Posterior vena cava (tissue), 2 donors: ENCODE data around the gene SMG5. TPM values are rescaled to one million over a fixed set of nuclear protein-coding genes. Genes with fewer than 3 reads are reported as not detected.
A peak's percentile ranks its signal among the peaks of the same experiment; 100 is the strongest.

Experiments
- DNase-seq: peaks from one replicate; pipeline ENCODE4 v3.0.0-alpha.2; 2020; ENCODE audit warnings: low spot score
- intact Hi-C, 2 donors: fragments of 100-400 bp; cut with DNase I; formaldehyde crosslinking; loops; one replicate each; pipeline versions ENCODE4 v1.14.1 to v1.14.2; 2022 to 2023
- total RNA-seq, 2 donors: library from RNA; stranded (reverse); fragmentation: NEBNext Ultra II Directional; extraction: Animal tissue kit (Norgen Biotek cat#: 25700); gene quantifications; one replicate each; pipeline ENCODE4 v1.2.1, GENCODE V29; 2021
- donor health status: DM: yes; HTN: yes; CAD: no.
- donor health status: DM: yes; HTN: yes; CAD: no.

SMG5 gene
- total RNA-seq, 2 donors from 2014 or later, result 44.0 to 50.9 TPM

DNA sequence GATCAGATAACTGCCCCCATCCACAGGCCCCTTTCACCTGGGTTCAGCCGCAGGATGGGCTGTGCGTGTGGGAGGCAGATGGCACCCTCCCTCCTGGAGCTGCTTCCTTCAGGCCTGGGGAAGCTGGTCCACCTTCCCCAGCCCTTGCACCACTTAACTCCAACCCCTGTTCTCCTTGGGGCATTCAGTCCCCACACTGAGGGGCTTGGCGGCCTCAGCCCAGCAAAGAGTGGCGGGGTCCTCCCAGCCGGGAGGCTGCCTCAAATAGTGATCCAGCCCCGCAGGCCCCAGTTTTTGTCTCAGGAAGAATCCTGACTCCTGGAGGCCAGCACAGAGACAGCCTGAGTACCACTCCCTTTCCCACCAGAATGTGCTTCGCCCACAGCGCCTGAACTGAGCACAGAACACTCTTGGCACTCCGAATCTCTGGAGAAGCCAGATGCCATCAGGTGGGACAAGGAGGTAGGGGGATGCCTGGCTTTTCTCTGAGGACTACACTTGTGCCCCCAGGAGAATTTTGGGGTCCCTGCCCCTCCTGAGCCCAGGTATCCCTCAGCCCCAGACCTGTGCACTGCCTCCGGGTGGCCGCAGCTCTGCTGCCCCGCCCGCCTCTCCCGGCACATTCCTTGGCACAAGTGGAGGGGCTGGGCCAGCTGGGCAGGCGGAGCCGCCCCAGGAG lies 35.7 kb downstream of the SMG5 start:
- intact Hi-C loops, result no loop called here
- peak; percentile 86 for DNase-seq

DNA sequence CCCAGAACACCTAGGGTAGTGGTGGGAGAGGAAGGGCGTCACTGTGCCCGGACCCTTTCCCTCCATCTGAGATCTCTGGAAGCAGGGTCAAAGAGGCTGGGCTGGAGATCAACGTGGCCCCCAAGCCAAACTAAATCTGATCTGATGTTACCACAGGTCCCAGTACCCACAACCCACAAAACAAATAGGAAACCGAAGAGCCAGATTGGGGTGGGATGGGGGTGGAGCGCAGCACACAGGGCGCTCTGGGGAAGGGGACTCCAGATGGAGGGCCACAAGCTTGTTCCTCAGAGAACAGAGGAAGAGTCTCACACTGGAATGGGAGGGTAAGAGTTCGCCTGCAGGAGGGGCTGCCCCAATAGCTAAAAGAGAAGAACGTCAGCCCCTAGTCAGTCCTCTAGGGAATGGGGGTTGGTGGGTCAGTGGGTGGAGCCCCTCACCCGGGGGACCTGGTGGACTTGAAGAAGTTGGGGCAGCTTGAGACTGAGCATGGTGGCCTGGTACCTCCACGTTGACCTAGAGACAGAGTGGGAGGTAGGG lies 36.3 kb downstream of the SMG5 start:
- no peak for DNase-seq
- intact Hi-C loops, result no loop called here

DNA sequence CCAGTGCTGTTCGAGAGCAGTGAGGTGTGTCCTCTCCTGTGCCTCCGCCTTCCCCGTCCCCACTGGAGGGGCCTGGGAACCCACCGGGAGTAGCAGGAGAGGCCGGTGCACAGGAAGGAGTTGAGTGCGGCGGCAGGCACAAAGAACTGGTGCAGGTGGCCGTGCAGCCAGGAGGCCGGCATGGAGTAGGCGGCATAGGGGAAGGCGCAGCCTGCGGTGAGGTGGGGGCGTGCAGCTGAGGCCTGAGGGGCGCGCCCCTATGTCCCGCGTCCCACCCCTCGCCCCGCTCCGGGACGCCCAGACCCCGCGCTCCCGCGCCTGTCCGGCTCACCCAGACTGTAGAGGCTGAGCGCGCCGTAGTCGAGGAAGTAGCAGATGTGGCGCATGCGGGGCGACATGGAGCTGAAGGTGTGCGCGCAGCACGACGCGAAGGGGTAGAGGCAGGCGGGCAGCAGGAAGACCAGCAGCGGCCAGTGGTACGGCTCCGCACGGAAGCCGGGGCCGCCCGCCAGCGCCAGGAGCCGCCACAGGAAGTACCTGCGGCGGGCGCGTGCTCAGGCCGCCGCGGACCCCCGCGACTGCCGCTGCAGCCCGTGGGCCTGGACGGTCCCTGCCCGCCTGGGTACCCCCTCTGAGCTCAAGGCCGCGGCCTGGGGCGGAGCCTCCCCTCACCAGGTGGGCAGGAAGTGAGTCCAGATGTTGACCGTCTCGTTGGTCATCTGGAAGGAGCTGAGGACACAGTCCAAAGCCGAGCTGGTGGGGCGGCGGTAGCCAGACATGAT lies 37.0 kb downstream of the SMG5 start:
- no peak for DNase-seq
- intact Hi-C loops, result no loop called here

DNA sequence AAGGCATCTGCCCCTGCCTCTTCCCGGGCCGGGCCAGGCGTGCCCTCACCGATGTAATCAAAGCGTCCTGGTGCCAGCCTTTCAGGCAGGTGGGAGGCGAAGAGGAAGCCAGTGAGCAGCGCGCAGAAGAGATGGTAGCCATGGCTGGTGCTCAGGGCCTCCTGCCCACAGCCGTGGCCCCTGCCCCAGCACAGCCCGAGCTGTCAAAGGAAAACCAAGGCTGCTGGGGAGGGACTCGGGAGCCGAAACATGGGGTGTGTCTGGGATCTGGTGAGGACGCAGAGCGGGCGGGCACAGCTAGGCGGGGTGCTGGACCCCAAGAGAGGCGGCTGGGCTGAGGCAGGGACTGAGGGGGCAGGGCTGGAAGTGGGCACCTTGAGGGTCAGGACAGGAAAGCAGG lies 37.9 kb downstream of the SMG5 start:
- intact Hi-C loops, result no loop called here
- no peak for DNase-seq

DNA sequence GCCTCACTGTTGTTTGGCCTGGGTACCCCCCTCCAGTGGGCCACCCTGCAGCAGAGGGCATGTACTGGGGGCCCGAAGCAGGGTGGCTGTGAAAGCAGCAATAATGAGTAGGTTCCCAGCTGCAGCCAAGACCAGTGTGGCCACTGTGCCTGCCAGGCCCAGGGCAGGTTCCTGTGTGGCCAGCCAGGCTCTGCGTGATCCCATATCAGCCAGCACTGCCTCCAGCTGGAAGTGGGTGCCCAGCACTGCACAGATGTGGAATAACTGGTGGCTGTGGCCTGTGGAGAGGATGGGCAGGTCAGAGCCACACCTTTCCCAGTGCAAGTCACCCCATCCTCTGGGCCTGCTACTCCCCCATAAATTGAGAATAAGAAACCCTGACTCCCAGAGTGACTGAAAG lies 38.5 kb downstream of the SMG5 start:
- DNase-seq, result no peak
- intact Hi-C loops, result no loop called here

DNA sequence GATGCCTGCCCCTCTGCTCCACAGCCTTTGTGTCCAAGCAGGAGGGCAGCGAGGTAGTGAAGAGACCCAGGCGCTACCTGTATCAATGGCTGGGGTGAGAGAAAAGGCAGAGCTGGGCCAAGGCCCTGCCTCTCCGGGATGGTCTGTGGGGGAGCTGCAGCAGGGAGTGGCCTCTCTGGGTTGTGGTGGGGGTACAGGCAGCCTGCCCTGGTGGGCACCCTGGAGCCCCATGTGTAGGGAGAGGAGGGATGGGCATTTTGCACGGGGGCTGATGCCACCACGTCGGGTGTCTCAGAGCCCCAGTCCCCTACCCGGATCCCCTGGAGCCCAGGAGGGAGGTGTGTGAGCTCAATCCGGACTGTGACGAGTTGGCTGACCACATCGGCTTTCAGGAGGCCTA lies 39.9 kb downstream of the SMG5 start:
- DNase-seq, result no peak
- intact Hi-C loops, result no loop called here

DNA sequence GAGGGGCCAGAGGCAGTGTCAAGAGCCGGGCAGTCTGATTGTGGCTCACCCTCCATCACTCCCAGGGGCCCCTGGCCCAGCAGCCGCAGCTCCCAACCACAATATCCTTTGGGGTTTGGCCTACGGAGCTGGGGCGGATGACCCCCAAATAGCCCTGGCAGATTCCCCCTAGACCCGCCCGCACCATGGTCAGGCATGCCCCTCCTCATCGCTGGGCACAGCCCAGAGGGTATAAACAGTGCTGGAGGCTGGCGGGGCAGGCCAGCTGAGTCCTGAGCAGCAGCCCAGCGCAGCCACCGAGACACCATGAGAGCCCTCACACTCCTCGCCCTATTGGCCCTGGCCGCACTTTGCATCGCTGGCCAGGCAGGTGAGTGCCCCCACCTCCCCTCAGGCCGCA lies 40.7 kb downstream of the SMG5 start, which contains the start of gene BGLAP:
Gene BGLAP, plus strand, starts transcription at position 259 of the 400 bp plus-strand sequence. Its CDS starts 48 bp downstream, at position 307.
- intact Hi-C loops, result no loop called here
- no peak for DNase-seq

DNA sequence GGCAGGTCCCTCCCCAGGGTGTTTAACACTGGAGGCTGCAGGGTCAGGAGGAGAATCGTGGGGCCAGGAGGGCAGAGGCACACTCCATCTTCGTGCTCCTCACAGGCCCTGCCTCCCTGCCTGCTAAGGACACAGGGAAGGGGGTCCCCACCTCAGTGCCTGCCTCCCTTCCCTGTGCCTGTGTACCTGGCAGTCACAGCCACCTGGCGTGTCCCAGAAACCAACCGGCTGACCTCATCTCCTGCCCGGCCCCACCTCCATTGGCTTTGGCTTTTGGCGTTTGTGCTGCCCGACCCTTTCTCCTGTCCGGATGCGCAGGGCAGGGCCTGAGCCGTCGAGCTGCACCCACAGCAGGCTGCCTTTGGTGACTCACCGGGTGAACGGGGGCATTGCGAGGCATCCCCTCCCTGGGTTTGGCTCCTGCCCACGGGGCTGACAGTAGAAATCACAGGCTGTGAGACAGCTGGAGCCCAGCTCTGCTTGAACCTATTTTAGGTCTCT lies 41.3 kb downstream of the SMG5 start:
- intact Hi-C loops, result no loop called here
- no peak for DNase-seq

DNA sequence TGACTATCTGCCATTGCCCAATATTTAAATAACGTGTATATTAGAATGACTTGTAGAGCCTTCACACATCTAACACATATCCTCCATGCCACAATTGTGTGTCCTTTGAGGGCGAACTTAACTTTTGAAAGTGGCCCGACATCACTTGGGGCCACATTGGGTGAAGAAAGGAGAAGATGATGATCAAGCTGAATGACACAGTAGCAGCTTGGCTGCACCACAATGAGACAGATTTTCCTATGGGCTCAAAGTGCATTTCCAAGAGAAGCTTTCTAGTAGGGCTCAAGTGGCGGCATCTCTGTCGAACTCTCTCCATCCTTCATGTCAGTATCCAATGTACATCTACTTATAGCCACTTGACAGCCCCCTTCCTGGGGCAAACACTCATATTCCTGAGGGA lies 44.4 kb downstream of the SMG5 start:
- no peak for DNase-seq
- intact Hi-C loops, result no loop called here

DNA sequence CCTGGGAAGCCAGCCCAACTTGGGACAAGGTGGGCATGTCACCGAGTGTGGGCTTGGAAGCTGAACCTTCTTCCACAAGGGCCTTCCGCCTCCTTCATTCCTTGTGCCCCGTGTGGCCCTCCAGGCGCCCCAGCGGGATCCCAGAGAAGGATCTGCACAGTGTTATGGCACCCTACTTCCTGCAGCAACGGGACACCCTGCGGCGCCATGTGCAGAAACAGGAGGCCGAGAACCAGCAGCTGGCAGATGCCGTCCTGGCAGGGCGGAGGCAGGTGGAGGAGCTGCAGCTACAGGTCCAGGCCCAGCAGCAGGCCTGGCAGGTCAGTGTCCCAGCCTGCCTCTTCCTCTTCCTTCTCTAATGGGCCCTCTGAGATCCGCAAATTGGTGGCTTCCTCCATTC lies 46.5 kb downstream of the SMG5 start:
- intact Hi-C loops, result no loop called here
- no peak for DNase-seq

DNA sequence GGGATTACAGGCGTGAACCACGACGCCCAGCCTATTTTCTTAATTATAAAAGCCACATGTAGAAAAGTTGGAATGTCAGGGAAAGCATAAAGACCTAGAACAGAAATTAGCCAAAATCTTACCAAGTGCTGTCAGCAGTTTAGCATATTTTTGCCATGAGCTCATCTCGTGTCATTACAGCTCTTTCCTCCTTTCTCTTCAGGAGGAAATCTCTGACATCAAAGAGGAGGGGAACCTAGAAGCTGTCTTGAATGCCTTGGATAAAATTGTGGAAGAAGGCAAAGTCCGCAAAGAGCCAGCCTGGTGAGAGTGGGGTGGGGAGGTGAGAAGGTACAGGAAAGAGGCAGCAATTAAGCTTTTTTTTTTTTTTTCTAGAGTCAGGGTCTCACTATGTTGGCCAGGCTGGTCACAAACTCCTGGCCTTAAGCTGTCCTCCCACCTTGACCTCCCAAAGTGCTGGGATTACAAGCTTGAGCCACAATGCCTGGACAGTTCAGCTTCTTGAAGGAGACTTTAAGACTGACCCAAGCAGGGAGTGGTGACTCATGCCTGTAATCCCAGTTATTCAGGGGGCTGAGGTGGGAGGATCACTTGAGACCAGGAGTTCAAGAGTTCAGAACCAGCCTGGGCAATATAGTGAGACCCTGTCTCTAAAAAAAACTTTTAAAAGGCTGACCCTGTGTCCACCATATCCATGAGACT lies 49.0 kb downstream of the SMG5 start:
- no peak for DNase-seq
- intact Hi-C loops, result no loop called here

DNA sequence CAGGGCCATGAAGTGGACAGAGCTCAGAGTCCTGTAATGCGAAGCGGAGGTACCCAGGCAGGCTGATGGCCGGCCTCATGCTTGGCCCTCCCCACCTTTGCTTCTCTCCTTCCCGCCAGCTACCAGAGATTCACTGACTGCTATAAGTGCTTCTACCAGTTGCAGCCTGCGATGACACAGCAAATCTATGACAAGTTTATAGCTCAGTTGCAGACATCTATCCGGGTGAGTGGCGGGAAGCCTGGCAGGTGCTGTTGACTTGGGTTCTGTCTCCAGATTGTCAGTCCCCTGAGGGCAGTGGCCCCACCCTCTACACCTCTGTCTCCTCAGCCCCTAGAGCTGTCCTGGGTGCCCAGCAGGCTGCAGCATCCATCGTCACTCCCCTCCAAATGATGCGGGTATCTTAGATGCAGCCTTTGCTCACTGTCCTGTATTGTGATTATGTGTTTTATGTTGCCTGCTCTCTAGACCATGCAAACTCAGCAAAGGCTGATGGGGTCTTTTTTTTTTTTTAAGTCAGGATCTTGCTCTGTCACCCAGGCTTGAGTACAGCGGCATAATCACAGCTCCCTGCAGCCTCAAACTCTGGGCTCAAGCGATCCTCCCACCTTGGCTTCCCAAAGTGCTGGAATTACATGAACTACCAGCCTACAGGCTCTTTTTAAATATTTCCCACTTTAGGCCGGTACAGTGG lies 50.3 kb downstream of the SMG5 start:
- intact Hi-C loops, result no loop called here
- no peak for DNase-seq

DNA sequence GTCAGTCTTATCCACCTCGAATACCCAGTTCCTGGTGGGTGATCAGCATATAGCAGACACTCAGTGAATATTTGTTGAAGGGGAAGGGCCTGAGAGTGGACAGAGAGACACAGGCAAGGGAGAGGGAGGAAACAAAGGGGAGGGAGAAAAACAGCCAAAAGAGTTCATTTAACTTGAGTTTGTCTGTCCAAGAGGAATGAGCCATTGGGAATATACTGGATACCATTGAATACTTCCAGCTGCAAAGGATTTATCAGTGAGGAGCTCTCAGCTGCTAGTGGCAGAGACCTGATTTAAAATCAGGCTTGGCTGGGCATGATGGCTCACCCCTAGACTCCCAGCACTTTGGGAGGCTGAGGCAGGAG lies 52.2 kb downstream of the SMG5 start:
- DNase-seq, result no peak
- intact Hi-C loops, result no loop called here

DNA sequence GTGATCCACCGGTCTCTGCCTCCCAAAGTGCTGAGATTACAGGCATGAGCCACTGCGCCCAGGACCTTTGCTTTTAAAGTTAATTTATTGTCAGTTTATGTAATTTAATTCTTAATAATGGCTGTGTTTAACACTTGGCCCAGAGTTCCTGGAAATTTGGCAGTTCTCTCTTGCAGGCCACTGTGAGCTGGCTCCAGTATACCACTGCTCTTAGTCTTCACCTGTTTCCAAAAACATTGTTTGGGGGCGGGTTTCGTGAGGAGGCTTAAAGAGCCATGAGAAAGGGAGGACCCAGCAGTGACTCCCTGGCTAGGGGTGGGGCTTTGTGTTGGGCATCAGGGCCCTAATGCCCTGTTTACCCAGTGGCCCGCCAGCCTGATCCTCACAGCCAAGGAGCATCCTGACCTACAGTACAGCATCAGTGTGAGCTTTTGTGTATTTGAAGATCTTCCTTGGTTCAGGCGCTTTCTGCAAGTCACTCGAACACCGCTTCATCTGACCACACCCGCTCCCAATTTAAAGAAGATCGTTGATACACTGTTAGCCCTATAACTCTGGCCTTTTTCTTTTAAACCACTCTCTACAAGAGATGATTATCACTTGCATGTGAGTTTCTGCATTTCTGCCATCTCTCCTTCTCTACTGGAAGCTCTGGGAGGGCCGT lies 52.7 kb downstream of the SMG5 start:
- DNase-seq, result no peak
- intact Hi-C loops, result loop anchor here in 1 of 2 donors (5.0 kb wide), 1 partner anchor 138 kb away; no protein-coding TSS in a partner anchor

DNA sequence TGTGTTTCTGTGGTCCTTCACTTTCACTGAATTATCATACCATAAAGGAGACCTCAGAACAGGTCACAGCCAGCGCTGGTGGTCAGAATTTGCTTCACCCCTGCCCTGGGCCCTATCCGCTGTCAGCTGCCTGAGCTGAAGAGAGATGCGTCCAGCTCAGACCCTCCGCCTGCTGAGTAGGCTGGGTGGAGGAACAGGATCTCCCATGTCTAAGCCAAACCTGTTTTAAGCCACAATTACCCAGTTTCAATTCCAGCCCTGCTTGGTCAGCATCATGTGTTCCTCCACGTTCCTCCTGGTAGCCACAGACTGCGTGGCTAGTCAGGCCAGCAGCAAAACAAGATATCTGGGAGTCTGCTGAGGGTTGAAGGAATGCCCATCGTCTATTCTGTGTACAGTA lies 54.1 kb downstream of the SMG5 start:
- intact Hi-C loops, result loop anchor here in 1 of 2 donors (5.0 kb wide), 1 partner anchor 136 kb away; no protein-coding TSS in a partner anchor
- DNase-seq, result no peak

DNA sequence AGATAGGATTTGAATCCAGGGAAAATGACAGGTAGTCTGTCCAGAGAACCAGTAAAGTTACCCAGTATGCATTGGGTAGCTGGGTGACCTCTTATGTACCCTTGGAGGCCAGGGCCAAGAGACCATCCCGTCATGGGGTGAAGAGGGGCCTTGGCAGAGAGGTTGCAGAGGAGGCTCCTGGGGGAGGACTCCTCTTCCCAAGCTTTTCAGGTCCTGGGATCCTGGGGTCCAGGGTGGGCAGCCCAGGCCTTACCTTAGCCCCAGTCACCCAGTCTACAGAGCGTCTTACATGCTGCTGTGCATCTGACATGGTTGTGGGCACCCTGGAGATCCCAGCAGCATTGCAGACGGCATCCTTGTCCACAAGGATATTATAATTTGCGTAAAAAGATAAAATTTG lies 55.8 kb downstream of the SMG5 start:
- intact Hi-C loops, result loop anchor here in 1 of 2 donors (5.0 kb wide), 1 partner anchor 134 kb away; no protein-coding TSS in a partner anchor
- no peak for DNase-seq

DNA sequence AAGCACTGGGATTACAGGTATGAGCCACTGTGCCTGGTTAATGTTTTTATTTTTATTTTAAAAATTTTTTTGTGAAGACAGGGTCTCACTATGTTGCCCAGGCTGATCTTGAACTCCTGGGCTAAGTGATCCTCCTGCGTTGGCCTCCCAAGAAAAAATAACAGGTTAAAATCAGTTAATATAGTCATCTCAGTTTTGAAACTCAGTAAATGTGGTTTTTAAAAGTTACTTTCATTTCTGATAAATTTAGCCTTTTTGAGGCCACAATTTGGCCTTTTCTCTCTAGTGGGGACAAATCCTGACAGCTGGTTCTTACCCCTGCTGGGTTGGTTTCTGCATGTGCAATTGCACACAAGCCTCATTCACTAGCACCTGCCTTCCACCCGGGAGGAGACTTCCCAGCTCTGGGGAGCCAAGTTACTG lies 56.5 kb downstream of the SMG5 start:
- DNase-seq, result no peak
- intact Hi-C loops, result loop anchor here in 1 of 2 donors (5.0 kb wide), 1 partner anchor 134 kb away; no protein-coding TSS in a partner anchor

DNA sequence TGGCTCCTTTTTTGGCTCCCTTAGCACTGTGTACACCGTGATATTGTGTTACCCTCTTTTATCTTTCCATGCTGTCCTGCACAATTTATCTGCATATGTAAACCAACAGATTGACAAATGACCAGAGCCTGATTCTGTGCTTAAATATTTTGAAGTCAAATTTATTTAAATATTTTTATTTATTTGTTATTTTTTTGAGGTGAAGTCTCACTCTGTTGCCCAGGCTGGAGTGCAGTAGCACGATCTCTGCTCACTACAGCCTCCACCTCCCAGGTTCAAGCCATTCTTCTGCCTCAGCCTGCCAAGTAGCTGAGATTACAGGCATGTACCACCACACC lies 57.0 kb downstream of the SMG5 start:
- intact Hi-C loops, result loop anchor here in 1 of 2 donors (5.0 kb wide), 1 partner anchor 133 kb away; no protein-coding TSS in a partner anchor

More for the DNA sequence above, 57.0 kb downstream of the SMG5 start:
- DNase-seq, result no peak
